ENCODE results near the gene DIP2C.
"Not testable (repeated sequence)": the region's sequence is repeated elsewhere in the genome, so short reads cannot be mapped to it uniquely, and the experiment has no call there.

Gene DIP2C

GRCh38 chr10:597976-598375 is 91.5 kb downstream of the DIP2C start:
- DNase-seq (ENCODE audit: low read depth in 2 of 2), result no peak

DNA sequence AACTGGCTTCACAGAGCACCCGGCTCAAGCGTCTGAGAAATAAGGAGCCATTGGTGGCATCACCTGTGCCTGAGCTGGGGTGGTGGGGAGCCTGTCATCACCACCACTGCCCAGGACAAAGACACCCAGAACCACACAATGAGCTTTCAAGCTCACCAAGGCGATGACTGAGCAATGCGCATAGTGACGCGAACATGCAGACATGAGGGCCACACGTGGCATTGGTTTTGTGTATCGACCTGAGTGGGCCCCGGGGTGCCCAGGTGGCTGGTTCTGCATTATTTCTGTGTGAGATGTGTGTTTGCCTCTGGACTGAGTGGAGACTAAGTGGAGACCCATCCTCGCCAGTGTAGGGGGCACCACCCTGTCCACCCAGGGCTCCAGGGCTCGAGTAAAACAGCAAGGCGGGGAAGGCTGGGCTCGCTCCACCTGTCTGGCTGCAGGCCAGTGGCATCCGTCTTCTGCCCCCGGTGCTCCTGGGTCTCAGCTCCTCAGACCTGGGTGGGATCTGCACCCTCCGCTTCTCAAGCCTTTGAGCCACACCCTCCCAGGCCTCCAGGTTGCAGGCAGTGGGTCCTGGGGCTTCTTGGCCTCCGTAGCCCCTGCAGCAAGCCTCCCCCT is 92.6 kb downstream of the DIP2C start:
- DNase-seq (ENCODE audit: low read depth in 2 of 2), result no peak

GRCh38 chr10:596131-596530 is 93.3 kb downstream of the DIP2C start:
- not testable (repeated sequence) for DNase-seq (ENCODE audit: low read depth in 2 of 2)

DNA sequence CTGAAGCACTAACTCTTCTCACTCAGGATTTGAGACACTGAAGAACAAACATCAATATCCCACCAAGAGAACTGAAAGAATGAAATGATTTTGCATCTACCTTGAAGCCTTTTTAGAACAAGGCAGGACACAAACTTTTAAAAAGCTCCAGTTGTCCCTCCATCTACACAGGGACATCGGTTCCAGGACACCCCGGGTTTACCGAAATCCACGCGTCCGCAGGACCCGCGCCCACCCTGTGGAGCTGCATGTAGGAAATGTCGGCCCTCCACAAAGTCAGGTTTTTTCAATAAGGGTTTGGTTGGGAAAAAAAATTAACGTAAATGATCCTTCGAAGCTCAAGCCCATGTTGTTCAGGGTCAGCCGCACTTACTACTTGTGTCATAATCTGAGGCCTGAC is 94.0 kb downstream of the DIP2C start:
- no peak for DNase-seq (ENCODE audit: low read depth in 2 of 2)

DNA sequence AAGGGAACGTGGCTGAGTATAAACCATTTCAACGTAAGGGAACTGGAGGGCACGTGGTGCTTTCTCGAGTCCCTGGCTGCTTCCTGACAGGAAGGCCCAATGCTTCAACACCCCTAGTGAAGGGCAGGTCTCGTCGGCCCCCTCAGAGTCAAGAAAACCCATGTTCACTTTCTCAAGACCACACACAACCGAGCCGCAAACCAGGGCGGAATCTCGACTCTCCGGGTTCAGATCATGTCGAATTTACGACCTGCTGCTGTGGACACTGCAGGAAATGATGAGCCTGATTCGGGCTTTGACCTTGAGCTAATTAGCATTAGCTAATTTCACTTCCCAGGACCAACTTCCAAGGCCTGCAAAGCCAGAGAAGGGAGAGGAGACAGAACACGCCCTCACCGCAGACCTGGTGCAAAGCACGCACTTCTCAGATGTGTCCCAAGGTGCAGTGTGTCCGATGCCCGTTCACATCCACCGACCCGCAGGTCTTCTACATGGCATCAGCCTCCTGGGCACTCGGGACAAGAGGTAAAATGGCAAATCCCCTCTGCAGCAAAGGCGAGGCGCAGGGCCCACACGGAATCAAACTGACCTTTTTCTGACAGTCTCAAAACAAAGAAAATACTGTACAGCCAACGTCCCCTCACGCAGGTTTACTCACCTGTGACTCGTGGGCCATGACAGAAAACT is 94.7 kb downstream of the DIP2C start:
- no peak for DNase-seq (ENCODE audit: low read depth in 2 of 2)

DNA sequence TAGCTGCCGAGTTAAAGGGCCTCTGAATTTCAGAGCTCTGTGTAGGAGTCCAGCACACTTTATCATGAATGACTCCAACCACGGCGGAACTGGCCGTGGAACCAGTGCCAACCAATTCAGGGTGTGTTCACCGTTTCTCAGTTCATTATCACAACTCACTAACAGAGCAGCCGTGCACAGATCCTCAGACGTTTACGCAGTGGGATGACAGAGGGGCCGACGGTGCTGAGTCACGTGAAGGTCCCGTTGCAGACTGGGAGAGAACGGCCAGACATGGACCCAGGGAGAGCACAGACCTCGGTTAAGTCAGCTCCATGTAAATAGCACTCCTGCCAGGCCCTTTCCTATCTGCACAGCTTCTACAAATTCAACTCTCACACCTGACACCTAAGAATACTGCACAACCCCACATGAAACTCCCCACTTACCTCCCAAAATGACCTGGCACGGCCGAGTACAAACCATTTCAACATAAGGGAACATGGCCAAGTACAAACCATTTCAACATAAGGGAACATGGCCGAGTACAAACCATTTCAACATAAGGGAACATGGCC is 95.5 kb downstream of the DIP2C start:
- no peak for DNase-seq (ENCODE audit: low read depth in 2 of 2)

- no peak for DNase-seq (ENCODE audit: low read depth in 2 of 2)
These were observed 96.0 kb downstream of the DIP2C start for GRCh38 chr10:593421-593820.

DNA sequence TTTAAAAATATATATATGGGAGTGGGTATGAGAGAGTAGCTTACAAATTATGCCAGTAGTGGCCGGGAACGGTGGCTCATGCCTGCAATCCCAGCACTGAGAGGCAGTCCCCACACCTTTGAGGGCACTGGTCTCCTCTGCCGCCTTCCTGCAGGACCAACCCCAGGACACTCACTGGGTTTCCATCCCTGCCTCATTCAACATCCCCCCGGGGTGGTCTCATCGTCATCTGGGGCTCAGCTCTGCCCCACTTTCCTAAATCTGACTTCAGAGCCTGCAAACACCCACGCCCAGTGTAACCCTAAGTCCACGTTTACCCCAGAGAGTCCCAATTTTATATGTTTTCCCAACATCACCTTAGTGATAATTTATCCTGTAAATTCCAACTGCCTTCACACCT is 96.5 kb downstream of the DIP2C start:
- DNase-seq (ENCODE audit: low read depth in 2 of 2), result no peak

DNA sequence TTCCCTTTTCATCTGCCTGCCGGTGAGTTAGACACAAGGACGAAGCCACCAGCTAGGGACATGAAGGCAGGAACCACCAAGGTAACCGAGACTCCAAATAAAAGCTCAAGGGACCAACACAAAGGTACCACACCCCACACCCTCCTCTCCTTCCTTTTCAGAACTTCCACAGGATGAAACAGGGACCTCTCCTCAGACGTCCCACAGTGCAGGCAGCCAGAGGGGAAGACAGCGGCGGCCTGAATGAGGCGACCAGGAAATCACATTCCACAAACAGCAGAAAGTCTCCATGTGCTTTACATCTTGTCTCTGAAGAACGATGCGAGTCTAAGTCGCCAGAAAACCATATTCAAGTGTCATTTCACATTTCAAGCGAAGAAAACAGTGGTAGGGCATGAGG is 97.8 kb downstream of the DIP2C start:
- DNase-seq (ENCODE audit: low read depth in 2 of 2), result no peak

- DNase-seq (ENCODE audit: low read depth in 2 of 2), result no peak
These were observed 98.7 kb downstream of the DIP2C start for GRCh38 chr10:590721-591120.

DNA sequence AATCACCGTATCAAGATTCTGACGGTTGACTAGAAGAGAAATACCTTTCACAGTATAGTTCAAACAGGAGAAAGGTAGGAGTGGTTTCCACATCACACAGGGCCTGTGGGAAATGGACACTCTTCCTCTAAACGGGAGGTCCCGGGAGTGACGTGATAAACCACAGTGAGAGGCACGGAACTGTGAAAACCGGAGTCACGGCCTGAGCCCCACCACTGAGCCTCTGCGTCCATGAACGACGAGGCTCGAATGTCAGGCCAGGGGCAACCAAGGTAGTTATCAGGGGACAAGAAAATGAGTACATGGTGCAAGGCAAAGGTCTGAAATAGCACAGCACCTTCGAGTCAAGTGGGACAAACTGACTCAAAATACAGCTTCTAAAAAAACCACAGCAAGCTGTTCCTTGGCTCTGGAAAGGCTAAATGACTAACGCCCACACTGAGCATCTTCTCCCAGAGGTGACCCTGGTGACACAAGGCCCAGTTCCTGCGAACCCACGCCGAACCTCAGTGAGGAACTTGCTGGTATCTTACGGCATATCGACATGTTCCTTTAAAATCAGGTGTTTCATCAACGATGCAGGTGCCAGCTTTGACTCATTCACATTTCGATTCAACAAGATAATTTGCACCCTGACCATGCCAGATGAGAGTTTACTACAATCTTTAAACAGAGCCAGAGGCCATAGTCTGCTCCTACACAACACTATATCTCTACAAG is 99.3 kb downstream of the DIP2C start:
- DNase-seq (ENCODE audit: low read depth in 2 of 2), result no peak

- DNase-seq (ENCODE audit: low read depth in 2 of 2), result no peak
These were observed 101.0 kb downstream of the DIP2C start for GRCh38 chr10:588246-589165.

DNA sequence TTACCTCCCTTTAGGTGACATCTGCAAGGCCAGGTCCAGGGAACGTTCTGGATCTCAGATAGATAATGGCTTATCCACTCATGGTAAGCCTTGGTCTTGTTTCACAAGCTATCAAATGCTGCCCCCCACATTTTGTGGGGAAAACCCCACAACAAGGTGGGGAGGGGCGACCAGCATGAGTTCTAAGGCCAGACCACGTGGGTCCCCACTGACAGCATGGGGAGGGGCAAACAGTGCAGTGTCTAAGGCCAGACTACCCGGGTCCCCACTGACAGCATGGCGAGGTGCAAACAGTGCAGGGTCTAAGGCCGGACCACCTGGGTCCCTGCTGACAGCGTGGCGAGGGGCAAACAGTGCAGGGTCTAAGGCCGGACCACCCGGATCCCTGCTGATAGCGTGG is 102.8 kb downstream of the DIP2C start:
- DNase-seq (ENCODE audit: low read depth in 2 of 2), result no peak

- no peak for DNase-seq (ENCODE audit: low read depth in 2 of 2)
These were observed 103.3 kb downstream of the DIP2C start for GRCh38 chr10:586151-586550.

GRCh38 chr10:585502-585901 is 104.0 kb downstream of the DIP2C start:
- DNase-seq (ENCODE audit: low read depth in 2 of 2), result no peak

DNA sequence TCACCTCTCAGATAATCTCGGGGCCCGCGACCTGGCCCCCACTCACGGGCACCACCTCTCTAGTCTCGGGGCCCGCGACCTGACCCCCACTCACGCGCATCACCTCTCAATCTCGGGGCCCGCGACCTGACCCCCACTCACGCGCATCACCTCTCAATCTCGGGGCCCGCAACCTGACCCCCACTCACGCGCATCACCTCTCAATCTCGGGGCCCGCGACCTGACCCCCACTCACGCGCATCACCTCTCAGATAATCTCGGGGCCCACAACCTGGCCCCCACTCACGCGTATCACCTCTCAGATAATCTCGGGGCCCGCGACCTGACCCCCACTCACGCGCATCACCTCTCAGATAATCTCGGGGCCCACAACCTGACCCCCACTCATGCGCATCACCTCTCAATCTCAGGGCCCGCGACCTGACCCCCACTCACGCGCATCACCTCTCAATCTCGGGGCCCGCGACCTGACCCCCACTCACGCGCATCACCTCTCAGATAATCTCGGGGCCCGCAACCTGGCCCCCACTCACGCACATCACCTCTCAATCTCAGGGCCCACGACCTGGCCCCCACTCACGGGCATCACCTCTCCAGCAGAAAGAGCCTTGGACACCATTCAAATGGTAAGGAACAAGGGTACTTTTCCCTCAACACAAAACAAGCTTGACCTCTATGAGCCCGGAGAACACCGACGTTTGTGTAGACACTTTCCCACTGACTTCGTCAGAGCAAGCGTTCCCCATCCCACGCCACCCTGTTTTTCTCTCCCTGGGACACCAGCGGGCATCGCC is 104.8 kb downstream of the DIP2C start:
- DNase-seq (ENCODE audit: low read depth in 2 of 2), result not testable (repeated sequence)

DNA sequence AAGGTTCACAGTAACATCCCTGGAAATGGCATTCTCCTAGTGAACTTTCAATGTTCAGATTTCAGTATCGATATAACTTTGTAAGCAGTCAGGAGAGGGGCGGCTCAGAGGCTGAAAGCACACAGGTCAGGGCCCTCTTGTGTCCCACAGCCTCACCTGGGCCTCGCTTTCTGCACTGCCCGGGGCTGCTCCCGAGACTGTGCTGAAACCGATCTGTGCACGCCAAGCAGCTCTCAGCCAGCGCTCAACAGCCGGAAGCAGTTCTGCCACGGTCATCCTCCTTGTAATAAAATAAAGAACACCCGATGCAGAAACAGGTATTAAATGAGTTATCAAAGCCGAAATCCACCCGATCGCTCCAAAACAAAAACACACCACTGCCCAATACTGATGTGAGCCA is 106.0 kb downstream of the DIP2C start:
- DNase-seq (ENCODE audit: low read depth in 2 of 2), result no peak

GRCh38 chr10:581776-582330 is 107.6 kb downstream of the DIP2C start:
- DNase-seq (ENCODE audit: low read depth in 2 of 2), result no peak

GRCh38 chr10:580778-581177 is 108.7 kb downstream of the DIP2C start:
- DNase-seq (ENCODE audit: low read depth in 2 of 2), result no peak

DNA sequence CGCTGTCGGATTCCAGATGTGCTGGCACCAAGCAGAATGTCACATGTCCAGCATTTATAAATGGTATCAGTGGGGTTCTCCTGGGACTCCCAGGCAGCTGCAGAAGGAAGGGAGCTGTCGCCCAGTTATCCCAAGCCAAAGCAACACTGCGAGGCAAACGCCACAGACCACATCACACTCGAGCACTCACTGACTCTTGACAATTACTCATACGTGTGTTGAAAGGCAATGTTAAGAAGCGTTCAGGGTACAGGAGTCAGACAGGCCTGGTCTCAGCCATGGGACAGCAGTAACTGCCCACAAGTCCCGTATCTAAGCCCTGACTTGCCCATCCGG is 113.4 kb downstream of the DIP2C start:
- no peak for DNase-seq (ENCODE audit: low read depth in 2 of 2)

All from stimulated activated CD8-positive, alpha-beta memory T cell treated with anti-CD3 and anti-CD28 coated beads, Interleukin-2, amount 100 ng/mL, for 48 hours (primary cell).